Thoracic aorta (tissue), 2 donors: ENCODE measurements around the gene CFH. TPM values are rescaled to one million over a fixed set of nuclear protein-coding genes. Genes with fewer than 3 reads are reported as not detected.

ENCODE experiments used
- ATAC-seq: fragments of 150-250 bp; one replicate; pipeline ENCODE4 v1.8.0; 2017; ENCODE audit warnings: low read depth; ENCODE audit not compliant: insufficient number of reproducible peaks, low FRiP score
- DNase-seq: peaks from one replicate; pipeline ENCODE4 v3.0.0-alpha.2; 2020; ENCODE audit warnings: low spot score
- H3K27ac ChIP-seq, 2 donors: fragments of 200-600 bp; sonication (generic); 1 replicate in 1 of 2; 2 replicates in 1 of 2; pipeline ENCODE4 v1.5.1; 2016; ENCODE audit warnings: mild to moderate bottlenecking in 2 of 2, moderate library complexity in 2 of 2
- H3K27me3 ChIP-seq: fragments of 200-600 bp; sonication (generic); replicated peaks from 2 replicates; pipeline ENCODE4 v1.6.0; 2016; ENCODE audit warnings: mild to moderate bottlenecking; ENCODE audit not compliant: insufficient read depth
- H3K36me3 ChIP-seq: fragments of 200-600 bp; sonication (generic); one replicate; pipeline ENCODE4 v1.5.1; 2016
- H3K4me1 ChIP-seq, 2 donors: fragments of 200-600 bp; sonication (generic); 1 replicate in 1 of 2; 2 replicates in 1 of 2; pipeline versions ENCODE4 v1.5.1 to v1.6.0; 2016; ENCODE audit warnings: low read depth in 2 of 2, mild to moderate bottlenecking in 1 of 2; ENCODE audit not compliant: control insufficient read depth in 1 of 2
- H3K4me3 ChIP-seq: fragments of 200-600 bp; sonication (generic); 2 replicates; pipeline ENCODE4 v1.5.1; 2016; ENCODE audit warnings: mild to moderate bottlenecking
- H3K9me3 ChIP-seq: fragments of 200-600 bp; sonication (generic); 2 replicates; pipeline ENCODE4 v1.5.1; 2016
- CTCF ChIP-seq: fragments of 200-600 bp; sonication (generic); IDR thresholded peaks from one replicate; pipeline ENCODE4 v1.5.1; 2019; ENCODE audit warnings: antibody characterized with exemption
- total RNA-seq, 2 donors: library from RNA; depleted of rRNA; stranded (reverse); fragments of >200 nt; gene quantifications; one replicate each; pipeline versions ENCODE4 v1.1.0 to v1.2.3, GENCODE V29; 2016

The CFH gene
- total RNA-seq, 2 donors from 2014 or later = 381 to 467 TPM

GRCh38 chr1:196654271-196654670 is 2.4 kb downstream of the CFH start:
- Histone ChIP-seq H3K36me3 (no peaks in the 10 kb centered on the region), H3K4me1 (no peaks in the 10 kb centered on the region), H3K27ac (no peak overlapping the region), H3K9me3 (no peaks in the 10 kb centered on the region), H3K27me3 (no peaks in the 10 kb centered on the region), H3K4me3 (peak overlapping the region; percentile 62)
- ATAC-seq (no peak), DNase-seq (no peak)
- TF ChIP-seq CTCF = no peak

- Histone ChIP-seq H3K4me1 (no peaks in the 10 kb centered on the region), H3K36me3 (no peaks in the 10 kb centered on the region), H3K9me3 (no peaks in the 10 kb centered on the region), H3K27me3 (no peaks in the 10 kb centered on the region), H3K4me3 (peak overlapping the region; percentile 62), H3K27ac (no peak overlapping the region)
- no peak for TF ChIP-seq CTCF
- DNase-seq = no peak
- ATAC-seq = no peak
Measured at GRCh38 chr1:196655071-196655470, 3.2 kb downstream of the CFH start.

- H3K27ac ChIP-seq = no peak overlapping the region
- TF ChIP-seq CTCF = no peak
- DNase-seq = no peak
- no peaks in the 10 kb centered on the region for H3K27me3 ChIP-seq
- no peak for ATAC-seq
- H3K9me3 ChIP-seq = no peaks in the 10 kb centered on the region
- H3K36me3 ChIP-seq = no peaks in the 10 kb centered on the region
- no peaks in the 10 kb centered on the region for H3K4me1 ChIP-seq
- no peak overlapping the region for H3K4me3 ChIP-seq
Measured at GRCh38 chr1:196655494-196655893, 3.7 kb downstream of the CFH start.

GRCh38 chr1:196659471-196659870 is 7.6 kb downstream of the CFH start:
- Histone ChIP-seq H3K4me3 (no peak overlapping the region), H3K27me3 (no peaks in the 10 kb centered on the region), H3K27ac (no peak overlapping the region), H3K4me1 (no peaks in the 10 kb centered on the region), H3K9me3 (no peaks in the 10 kb centered on the region), H3K36me3 (no peaks in the 10 kb centered on the region)
- TF ChIP-seq CTCF = no peak
- DNase-seq (no peak), ATAC-seq (no peak)

GRCh38 chr1:196660272-196660671 is 8.4 kb downstream of the CFH start:
- H3K4me3 ChIP-seq = no peak overlapping the region
- no peak for TF ChIP-seq CTCF
- ATAC-seq = no peak
- no peaks in the 10 kb centered on the region for H3K27me3 ChIP-seq
- H3K27ac ChIP-seq = no peak overlapping the region
- no peaks in the 10 kb centered on the region for H3K36me3 ChIP-seq
- DNase-seq = no peak
- no peaks in the 10 kb centered on the region for H3K9me3 ChIP-seq
- H3K4me1 ChIP-seq = no peaks in the 10 kb centered on the region
